GM23248 (cell line): ENCODE data around the gene NECAP2.

Source experiments
- EZH2 ChIP-seq: fragments of 200-600 bp; sonication (generic); IDR thresholded peaks from 2 replicates; pipeline ENCODE4 v1.6.1; 2018; ENCODE audit warnings: antibody characterized with exemption, mild to moderate bottlenecking; ENCODE audit not compliant: insufficient read depth, poor library complexity, severe bottlenecking
- EZH2phosphoT487 ChIP-seq: fragments of 200-600 bp; sonication (generic); IDR thresholded peaks from 2 replicates; pipeline ENCODE4 v1.6.1; 2018; ENCODE audit warnings: antibody characterized with exemption, moderate library complexity, mild to moderate bottlenecking, low read depth; ENCODE audit not compliant: insufficient read depth

GRCh38 chr1:16420424-16421118, 20.0 kb upstream of the NECAP2 start:
- TF ChIP-seq EZH2phosphoT487 (no peak), EZH2 (no peak)
